NCI-H2227 (cell line): ENCODE data around the gene USP5.
"Not testable (repeated sequence)": the region's sequence is repeated elsewhere in the genome, so short reads cannot be mapped to it uniquely, and the experiment has no call there.

Experiments used
- DNase-seq: peaks from one replicate; lab custom pipeline; 2025; ENCODE audit not compliant: unreplicated experiment; lab: John Stamatoyannopoulos, UW

Gene USP5

GRCh38 chr12:6863033-6863432, 11.1 kb downstream of the USP5 start:
- no peak for DNase-seq

- no peak for DNase-seq
These were observed 11.8 kb downstream of the USP5 start for GRCh38 chr12:6863586-6864321.

GRCh38 chr12:6865307-6865706, 13.4 kb downstream of the USP5 start:
- DNase-seq: not testable (repeated sequence)

GRCh38 chr12:6866163-6866919, 14.4 kb downstream of the USP5 start:
- DNase-seq: peak; percentile 14

- no peak for DNase-seq
These were observed 15.0 kb downstream of the USP5 start for GRCh38 chr12:6866920-6867412.

- peak; percentile 78 for DNase-seq
These were observed 15.7 kb downstream of the USP5 start, which contains the start of gene TPI1 for GRCh38 chr12:6867413-6868210. TPI1 (plus strand) TSS chr12:6867531; CDS start chr12:6867567, 36 bp downstream.

GRCh38 chr12:6868211-6869048, 16.5 kb downstream of the USP5 start:
- no peak for DNase-seq

GRCh38 chr12:6869049-6870021, 17.4 kb downstream of the USP5 start:
- peak; percentile 86 for DNase-seq

- not testable (repeated sequence) for DNase-seq
These were observed 18.4 kb downstream of the USP5 start for GRCh38 chr12:6870304-6870703.

- DNase-seq: peak; percentile 22
These were observed 19.4 kb downstream of the USP5 start for GRCh38 chr12:6871052-6871957.

GRCh38 chr12:6872073-6873048, 20.4 kb downstream of the USP5 start:
- DNase-seq: peak; percentile 85

GRCh38 chr12:6873094-6874014, 21.4 kb downstream of the USP5 start, which contains the start of gene SPSB2:
SPSB2 (minus strand) TSS chr12:6873303; CDS start chr12:6872901, 402 bp downstream.
- peak; percentile 97 for DNase-seq

- not testable (repeated sequence) for DNase-seq
These were observed 22.0 kb downstream of the USP5 start for GRCh38 chr12:6874015-6874368.

GRCh38 chr12:6879824-6880223, 27.9 kb downstream of the USP5 start:
- DNase-seq: not testable (repeated sequence)

GRCh38 chr12:6883252-6883651, 31.3 kb downstream of the USP5 start:
- DNase-seq: no peak

- no peak for DNase-seq
These were observed 31.7 kb downstream of the USP5 start for GRCh38 chr12:6883683-6884082.
